ENCODE results near the gene CYB5B.

DNA sequence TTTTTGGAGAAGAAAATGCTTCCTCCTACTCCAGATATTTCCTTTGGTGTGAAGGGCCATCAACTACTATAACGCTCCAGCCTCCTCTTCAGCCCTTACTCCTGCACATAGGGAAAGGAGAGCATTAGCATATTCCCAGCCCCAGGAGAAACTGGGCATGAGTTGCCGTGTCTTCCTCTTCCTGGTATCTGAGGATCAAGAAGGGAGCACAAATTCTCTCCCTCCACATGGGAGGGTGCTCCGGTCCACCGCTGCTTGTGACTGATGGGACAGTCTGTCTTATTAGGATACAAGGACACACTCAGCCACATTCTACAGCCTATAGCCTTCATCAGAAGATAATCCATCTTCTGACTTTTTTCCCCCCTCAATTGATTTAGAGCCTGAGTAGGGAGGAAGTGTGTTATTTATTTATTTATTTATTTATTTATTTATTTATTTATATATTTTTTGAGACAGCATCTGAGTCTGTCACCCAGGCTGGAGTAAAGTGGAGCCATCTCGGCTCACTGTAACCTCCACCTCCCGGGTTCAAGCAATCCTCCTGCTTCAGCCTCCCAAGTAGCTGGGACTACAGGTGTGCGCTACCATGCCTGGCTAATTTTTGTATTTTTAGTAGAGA, 16.6 kb upstream of the CYB5B start:
- TF ChIP-seq, protein P1, sequence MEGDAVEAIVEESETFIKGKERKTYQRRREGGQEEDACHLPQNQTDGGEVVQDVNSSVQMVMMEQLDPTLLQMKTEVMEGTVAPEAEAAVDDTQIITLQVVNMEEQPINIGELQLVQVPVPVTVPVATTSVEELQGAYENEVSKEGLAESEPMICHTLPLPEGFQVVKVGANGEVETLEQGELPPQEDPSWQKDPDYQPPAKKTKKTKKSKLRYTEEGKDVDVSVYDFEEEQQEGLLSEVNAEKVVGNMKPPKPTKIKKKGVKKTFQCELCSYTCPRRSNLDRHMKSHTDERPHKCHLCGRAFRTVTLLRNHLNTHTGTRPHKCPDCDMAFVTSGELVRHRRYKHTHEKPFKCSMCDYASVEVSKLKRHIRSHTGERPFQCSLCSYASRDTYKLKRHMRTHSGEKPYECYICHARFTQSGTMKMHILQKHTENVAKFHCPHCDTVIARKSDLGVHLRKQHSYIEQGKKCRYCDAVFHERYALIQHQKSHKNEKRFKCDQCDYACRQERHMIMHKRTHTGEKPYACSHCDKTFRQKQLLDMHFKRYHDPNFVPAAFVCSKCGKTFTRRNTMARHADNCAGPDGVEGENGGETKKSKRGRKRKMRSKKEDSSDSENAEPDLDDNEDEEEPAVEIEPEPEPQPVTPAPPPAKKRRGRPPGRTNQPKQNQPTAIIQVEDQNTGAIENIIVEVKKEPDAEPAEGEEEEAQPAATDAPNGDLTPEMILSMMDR (IDR thresholded peaks at IDR 0.05): no peak
- TF ChIP-seq POLR2A (IDR thresholded peaks at IDR 0.05): no peak
- TF ChIP-seq POLR2AphosphoS5 (IDR thresholded peaks at IDR 0.05): no peak

Data from breast epithelium (tissue), 3 donors.